Measurements from ENCODE around the gene GMDS.

DNA sequence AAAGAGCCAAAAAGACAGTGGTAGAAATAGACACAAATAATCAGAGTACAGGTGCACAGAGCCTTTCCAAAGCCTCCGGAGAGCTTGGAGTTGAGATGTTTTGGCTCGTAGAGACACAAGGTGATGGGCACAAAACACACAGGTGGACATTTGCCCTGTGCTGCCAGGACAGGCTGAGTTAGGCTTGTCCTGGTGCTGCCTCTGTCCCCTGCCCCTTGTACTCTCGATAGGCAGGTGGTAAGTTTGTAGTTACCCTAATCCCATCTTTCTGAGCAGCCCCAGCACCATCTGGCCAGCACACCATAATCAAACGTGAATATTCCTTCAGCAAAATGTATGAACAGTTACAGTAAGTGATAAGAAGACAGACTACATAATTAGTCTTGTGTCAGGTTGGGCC lies 540.2 kb downstream of the GMDS start:
- TF ChIP-seq, protein P1, sequence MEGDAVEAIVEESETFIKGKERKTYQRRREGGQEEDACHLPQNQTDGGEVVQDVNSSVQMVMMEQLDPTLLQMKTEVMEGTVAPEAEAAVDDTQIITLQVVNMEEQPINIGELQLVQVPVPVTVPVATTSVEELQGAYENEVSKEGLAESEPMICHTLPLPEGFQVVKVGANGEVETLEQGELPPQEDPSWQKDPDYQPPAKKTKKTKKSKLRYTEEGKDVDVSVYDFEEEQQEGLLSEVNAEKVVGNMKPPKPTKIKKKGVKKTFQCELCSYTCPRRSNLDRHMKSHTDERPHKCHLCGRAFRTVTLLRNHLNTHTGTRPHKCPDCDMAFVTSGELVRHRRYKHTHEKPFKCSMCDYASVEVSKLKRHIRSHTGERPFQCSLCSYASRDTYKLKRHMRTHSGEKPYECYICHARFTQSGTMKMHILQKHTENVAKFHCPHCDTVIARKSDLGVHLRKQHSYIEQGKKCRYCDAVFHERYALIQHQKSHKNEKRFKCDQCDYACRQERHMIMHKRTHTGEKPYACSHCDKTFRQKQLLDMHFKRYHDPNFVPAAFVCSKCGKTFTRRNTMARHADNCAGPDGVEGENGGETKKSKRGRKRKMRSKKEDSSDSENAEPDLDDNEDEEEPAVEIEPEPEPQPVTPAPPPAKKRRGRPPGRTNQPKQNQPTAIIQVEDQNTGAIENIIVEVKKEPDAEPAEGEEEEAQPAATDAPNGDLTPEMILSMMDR (conservative IDR thresholded peaks at IDR 0.05 in 1 of 2, IDR thresholded peaks at IDR 0.05 in 1 of 2; ENCODE audit: extremely low read depth in 1 of 2, insufficient read depth in 1 of 2, low read depth in 1 of 2, low read length in 2 of 2) = no peak
- TF ChIP-seq EZH2 (IDR thresholded peaks at IDR 0.05; ENCODE audit: borderline replicate concordance, low read length) = no peak
